Measurements from ENCODE around the gene OR13J1.
A peak's percentile ranks its signal among the peaks of the same experiment; 100 is the strongest.

Gene OR13J1

GRCh38 chr9:35859310-35859989, 10.8 kb downstream of the OR13J1 start:
- peak; percentile 26 for DNase-seq (ENCODE audit: low read depth, low spot score)

- DNase-seq (ENCODE audit: low read depth, low spot score): no peak
Observed at GRCh38 chr9:35858458-35858857, 11.7 kb downstream of the OR13J1 start.

GRCh38 chr9:35856882-35857281, 13.3 kb downstream of the OR13J1 start:
- no peak for DNase-seq (ENCODE audit: low read depth, low spot score)

GRCh38 chr9:35856206-35856605, 14.0 kb downstream of the OR13J1 start:
- DNase-seq (ENCODE audit: low read depth, low spot score): no peak

GRCh38 chr9:35854091-35854762, 16.0 kb downstream of the OR13J1 start:
- DNase-seq (ENCODE audit: low read depth, low spot score): no peak

- DNase-seq (ENCODE audit: low read depth, low spot score): no peak
Observed at GRCh38 chr9:35852876-35853865, 17.0 kb downstream of the OR13J1 start.

GRCh38 chr9:35852267-35852815, 17.9 kb downstream of the OR13J1 start:
- no peak for DNase-seq (ENCODE audit: low read depth, low spot score)

- DNase-seq (ENCODE audit: low read depth, low spot score): peak; percentile 41
Observed at GRCh38 chr9:35847792-35848572, 22.2 kb downstream of the OR13J1 start.

- DNase-seq (ENCODE audit: low read depth, low spot score): no peak
Observed at GRCh38 chr9:35845824-35846771, 24.1 kb downstream of the OR13J1 start.

GRCh38 chr9:35844628-35845270, 25.5 kb downstream of the OR13J1 start:
- peak; percentile 75 for DNase-seq (ENCODE audit: low read depth, low spot score)

- no peak for DNase-seq (ENCODE audit: low read depth, low spot score)
Observed at GRCh38 chr9:35842795-35843194, 27.4 kb downstream of the OR13J1 start.

- DNase-seq (ENCODE audit: low read depth, low spot score): no peak
Observed at GRCh38 chr9:35842020-35842745, 28.0 kb downstream of the OR13J1 start.

- DNase-seq (ENCODE audit: low read depth, low spot score): no peak
Observed at GRCh38 chr9:35841645-35841900, 28.6 kb downstream of the OR13J1 start.

GRCh38 chr9:35840881-35841644, 29.1 kb downstream of the OR13J1 start:
- DNase-seq (ENCODE audit: low read depth, low spot score): no peak

GRCh38 chr9:35839926-35840325, 30.3 kb downstream of the OR13J1 start:
- DNase-seq (ENCODE audit: low read depth, low spot score): no peak

- DNase-seq (ENCODE audit: low read depth, low spot score): no peak
Observed at GRCh38 chr9:35836595-35836994, 33.6 kb downstream of the OR13J1 start.

GRCh38 chr9:35835766-35836165, 34.4 kb downstream of the OR13J1 start:
- no peak for DNase-seq (ENCODE audit: low read depth, low spot score)

- no peak for DNase-seq (ENCODE audit: low read depth, low spot score)
Observed at GRCh38 chr9:35835216-35835632, 35.0 kb downstream of the OR13J1 start.
